Esophagus squamous epithelium (tissue), 5 donors: ENCODE results near the gene GNA12. TPM values are rescaled to one million over a fixed set of nuclear protein-coding genes. Genes with fewer than 3 reads are reported as not detected.

ENCODE experiments used
- DNase-seq: peaks from one replicate; lab custom pipeline; 2025; lab: John Stamatoyannopoulos, UW
- H3K27ac ChIP-seq, 4 donors: fragments of 200-600 bp; sonication (generic); one replicate each; pipeline ENCODE4 v1.5.1; 2016 to 2019; ENCODE audit warnings: mild to moderate bottlenecking in 1 of 4
- H3K27me3 ChIP-seq, 4 donors: fragments of 200-600 bp; sonication (generic); 1 replicate in 3 of 4; 2 replicates in 1 of 4; pipeline versions ENCODE4 v1.5.1 to v1.6.0; 2017 to 2021; ENCODE audit warnings: antibody characterized with exemption in 1 of 4
- H3K36me3 ChIP-seq, 3 donors: fragments of 200-600 bp; sonication (generic); one replicate each; pipeline ENCODE4 v1.5.1; 2016 to 2019
- H3K4me1 ChIP-seq, 3 donors: fragments of 200-600 bp; sonication (generic); one replicate each; pipeline ENCODE4 v1.5.1; 2017 to 2019
- H3K4me3 ChIP-seq, 4 donors: fragments of 200-600 bp; sonication (generic); 1 replicate in 3 of 4; 2 replicates in 1 of 4; pipeline ENCODE4 v1.5.1; 2016 to 2019; ENCODE audit warnings: mild to moderate bottlenecking in 2 of 4, moderate library complexity in 1 of 4
- H3K9me3 ChIP-seq, 3 donors: fragments of 200-600 bp; sonication (generic); one replicate each; pipeline ENCODE4 v1.5.1; 2016 to 2019
- CTCF ChIP-seq, 6 experiments: fragments of 450-650 bp in 4 of 6; fragments of 200-600 bp in 2 of 6; sonication (generic) in 2 of 6; IDR thresholded peaks; one replicate each; pipeline ENCODE4 v1.5.1; 2016 to 2019; ENCODE audit warnings: antibody characterized with exemption in 6 of 6, mild to moderate bottlenecking in 4 of 6, moderate library complexity in 4 of 6
- POLR2A ChIP-seq, 4 donors: fragments of 450-650 bp; IDR thresholded peaks; one replicate each; pipeline ENCODE4 v1.6.1; 2017; ENCODE audit warnings: antibody characterized with exemption in 4 of 4, mild to moderate bottlenecking in 4 of 4, moderate library complexity in 3 of 4
- WGBS, 2 donors: methylation state at CpG; one replicate each; pipeline ENCODE4 v1.1.5; 2018; 5-methylcytosine and 5-hydroxymethylcytosine counted together
- intact Hi-C: fragments of 100-400 bp; cut with DNase I; formaldehyde crosslinking; loops from one replicate; pipeline ENCODE4 v1.15.0; 2022
- total RNA-seq, 4 donors: library from RNA; depleted of rRNA; stranded (reverse); fragments of >200 nt; gene quantifications; one replicate each; pipeline ENCODE4 v1.1.0, GENCODE V29; 2016
- donor health status: DM: yes; HTN: yes; CAD: no.

Gene GNA12
- total RNA-seq, 4 donors from 2014 or later = 6.6 to 11.6 (median 7.6) TPM

- TF ChIP-seq POLR2A (IDR thresholded peaks at IDR 0.05) (no peak), CTCF (IDR thresholded peaks at IDR 0.05) (no peak)
- WGBS, 2 donors = 79 to 84% methylated on average over 7 to 8 of the region's 8 CpGs
- no peak for DNase-seq
Observed at GRCh38 chr7:2707481-2707880, 136.6 kb downstream of the GNA12 start.

GRCh38 chr7:2706685-2707126 is 137.4 kb downstream of the GNA12 start:
- no peak for DNase-seq
- H3K4me3 ChIP-seq = no peak overlapping the region
- H3K27ac ChIP-seq = no peak overlapping the region
- WGBS, 2 donors = 57 to 73% methylated on average over 4 to 6 of the region's 6 CpGs
- H3K27me3 ChIP-seq = peaks cover 0 to 32% (median 0%) of the 10 kb centered on the region in 4 donors
- intact Hi-C loops = no loop called here
- peaks cover 0 to 22% (median 5%) of the 10 kb centered on the region in 3 donors for H3K4me1 ChIP-seq
- no peaks in the 10 kb centered on the region for H3K36me3 ChIP-seq
- no peaks in the 10 kb centered on the region for H3K9me3 ChIP-seq
- TF ChIP-seq CTCF (IDR thresholded peaks at IDR 0.05) = no peak
- no peak for TF ChIP-seq POLR2A (IDR thresholded peaks at IDR 0.05)

More at GRCh38 chr7:2707481-2707880, 136.6 kb downstream of the GNA12 start:
- Histone ChIP-seq H3K27ac (no peak overlapping the region), H3K4me3 (no peak overlapping the region), H3K9me3 (no peaks in the 10 kb centered on the region), H3K4me1 (peaks cover 0 to 19% (median 5%) of the 10 kb centered on the region in 3 donors), H3K36me3 (no peaks in the 10 kb centered on the region), H3K27me3 (peaks cover 0 to 32% (median 0%) of the 10 kb centered on the region in 4 donors)
- intact Hi-C loops = no loop called here

- TF ChIP-seq POLR2A (IDR thresholded peaks at IDR 0.05) = no peak
- no peak for TF ChIP-seq CTCF (IDR thresholded peaks at IDR 0.05)
- Histone ChIP-seq H3K9me3 (no peaks in the 10 kb centered on the region), H3K27ac (no peak overlapping the region), H3K4me1 (peaks cover 0 to 15% (median 5%) of the 10 kb centered on the region in 3 donors), H3K4me3 (no peak overlapping the region), H3K36me3 (no peaks in the 10 kb centered on the region), H3K27me3 (peaks cover 0 to 32% (median 0%) of the 10 kb centered on the region in 4 donors)
- DNase-seq = no peak
- intact Hi-C loops = no loop called here
- 74 to 79% methylated on average over 7 to 9 of the region's 14 CpGs for WGBS, 2 donors
Observed at GRCh38 chr7:2705371-2706096, 138.6 kb downstream of the GNA12 start.

GRCh38 chr7:2702594-2702957 is 141.5 kb downstream of the GNA12 start:
- 85 to 96% methylated on average over 5 to 8 of the region's 22 CpGs for WGBS, 2 donors
- Histone ChIP-seq H3K4me3 (no peak overlapping the region), H3K27ac (no peak overlapping the region), H3K27me3 (peaks cover 0 to 30% (median 0%) of the 10 kb centered on the region in 4 donors), H3K4me1 (peaks cover 0 to 3% (median 0%) of the 10 kb centered on the region in 3 donors), H3K9me3 (no peaks in the 10 kb centered on the region), H3K36me3 (no peaks in the 10 kb centered on the region)
- no peak for TF ChIP-seq CTCF (IDR thresholded peaks at IDR 0.05)
- TF ChIP-seq POLR2A (IDR thresholded peaks at IDR 0.05) = no peak
- DNase-seq = no peak
- intact Hi-C loops = no loop called here

- peaks cover 0 to 3% (median 0%) of the 10 kb centered on the region in 3 donors for H3K4me1 ChIP-seq
- peaks cover 0 to 24% (median 0%) of the 10 kb centered on the region in 4 donors for H3K27me3 ChIP-seq
- no peak overlapping the region for H3K27ac ChIP-seq
- H3K9me3 ChIP-seq = no peaks in the 10 kb centered on the region
- TF ChIP-seq CTCF (IDR thresholded peaks at IDR 0.05) = no peak
- no peak for TF ChIP-seq POLR2A (IDR thresholded peaks at IDR 0.05)
- H3K36me3 ChIP-seq = no peaks in the 10 kb centered on the region
- intact Hi-C loops = no loop called here
- 43 to 57% methylated on average over 4 to 9 of the region's 12 CpGs for WGBS, 2 donors
- no peak overlapping the region for H3K4me3 ChIP-seq
- no peak for DNase-seq
Observed at GRCh38 chr7:2701832-2702593, 142.1 kb downstream of the GNA12 start.
